Neural cell (in vitro differentiated cells): Measurements from ENCODE around the gene TMEM174. TPM values are rescaled to one million over a fixed set of nuclear protein-coding genes. Genes with fewer than 3 reads are reported as not detected.

ENCODE experiments used
- H2AFZ ChIP-seq: fragments of 200-600, 300-800 bp; sonication (generic), shearing (Covaris generic); 2 replicates; pipeline ENCODE4 v1.6.0; 2014; ENCODE audit warnings: low read depth, mild to moderate bottlenecking, antibody characterized with exemption, low read length, moderate library complexity
- H3F3A ChIP-seq: fragments of 200-600 bp; shearing (Covaris generic); 2 replicates; pipeline ENCODE4 v1.6.1; 2016; ENCODE audit warnings: mild to moderate bottlenecking, moderate library complexity, mixed read lengths, antibody characterized with exemption, low read length; ENCODE audit not compliant: insufficient read depth, poor library complexity, severe bottlenecking
- H3K27ac ChIP-seq: fragments of 200-600, 300-800 bp; sonication (generic), shearing (Covaris generic); 2 replicates; pipeline ENCODE4 v1.5.1; 2014; ENCODE audit warnings: mild to moderate bottlenecking, low read length, moderate library complexity
- H3K27me3 ChIP-seq: fragments of 300-800, 200-600 bp; sonication (generic), shearing (Covaris generic); 2 replicates; pipeline ENCODE4 v1.6.0; 2014; ENCODE audit warnings: mild to moderate bottlenecking, low read depth, low read length, moderate library complexity; ENCODE audit not compliant: insufficient read depth
- H3K36me3 ChIP-seq: fragments of 300-800, 200-600 bp; sonication (generic), shearing (Covaris generic); 2 replicates; pipeline ENCODE4 v1.5.1; 2014; ENCODE audit warnings: mild to moderate bottlenecking, antibody characterized with exemption, low read length, moderate library complexity; ENCODE audit not compliant: insufficient read depth
- H3K4me2 ChIP-seq: fragments of 300-800, 200-600 bp; sonication (generic), shearing (Covaris generic); 2 replicates; pipeline ENCODE4 v1.6.0; 2014; ENCODE audit warnings: mild to moderate bottlenecking, low read length
- H3K4me3 ChIP-seq: fragments of 300-800, 200-600 bp; sonication (generic), shearing (Covaris generic); 2 replicates; pipeline ENCODE4 v1.5.1; 2014; ENCODE audit warnings: mild to moderate bottlenecking, low read length, moderate library complexity
- H3K79me2 ChIP-seq: fragments of 200-600 bp; shearing (Covaris generic); replicated peaks from 2 replicates; pipeline ENCODE4 v1.6.0; 2014; ENCODE audit warnings: mild to moderate bottlenecking, low read length, moderate library complexity; ENCODE audit not compliant: insufficient read depth
- H3K9ac ChIP-seq: fragments of 300-800, 200-600 bp; sonication (generic), shearing (Covaris generic); 2 replicates; pipeline ENCODE4 v1.6.1; 2016; ENCODE audit warnings: mild to moderate bottlenecking, low read length, mixed read lengths
- H3K9me2 ChIP-seq: fragments of 200-600 bp; shearing (Covaris generic); 2 replicates; pipeline ENCODE4 v1.6.1; 2016; ENCODE audit warnings: mild to moderate bottlenecking, low read length, mixed read lengths; ENCODE audit not compliant: insufficient read depth
- H3K9me3 ChIP-seq: fragments of 200-600, 300-800 bp; sonication (generic), shearing (Covaris generic); 2 replicates; pipeline ENCODE4 v1.6.1; 2016; ENCODE audit warnings: mild to moderate bottlenecking, mixed run types, low read length, moderate library complexity, mixed read lengths
- H4K20me1 ChIP-seq: fragments of 200-600 bp; shearing (Covaris generic); 2 replicates; pipeline ENCODE4 v1.6.1; 2016; ENCODE audit warnings: mild to moderate bottlenecking, mixed run types; ENCODE audit not compliant: insufficient read depth
- EP300 ChIP-seq: fragments of 450-650 bp; conservative IDR thresholded peaks from 2 replicates; pipeline ENCODE4 v1.6.1; 2014; ENCODE audit warnings: antibody characterized with exemption, mild to moderate bottlenecking, moderate library complexity; ENCODE audit not compliant: poor library complexity, severe bottlenecking
- EZH2 ChIP-seq: fragments of 200-600, 300-800 bp; shearing (Covaris generic), sonication (generic); IDR thresholded peaks from 2 replicates; pipeline ENCODE4 v1.6.1; 2014; ENCODE audit warnings: antibody characterized with exemption, low read length, borderline replicate concordance, mild to moderate bottlenecking; ENCODE audit not compliant: insufficient read depth, poor library complexity, severe bottlenecking
- MXI1 ChIP-seq: fragments of 450-650 bp; conservative IDR thresholded peaks from 2 replicates; pipeline ENCODE4 v1.6.1; 2014; ENCODE audit warnings: antibody characterized with exemption, mild to moderate bottlenecking; ENCODE audit not compliant: poor library complexity, severe bottlenecking
- POLR2AphosphoS5 ChIP-seq: IDR thresholded peaks from 2 replicates; pipeline ENCODE4 v1.6.1; 2012
- RAD21 ChIP-seq: fragments of 450-650 bp; conservative IDR thresholded peaks from 2 replicates; pipeline ENCODE4 v1.6.1; 2014; ENCODE audit warnings: antibody characterized with exemption, mild to moderate bottlenecking, moderate library complexity
- SMC3 ChIP-seq: fragments of 450-650 bp; conservative IDR thresholded peaks from 2 replicates; pipeline ENCODE4 v1.6.1; 2014; ENCODE audit warnings: antibody characterized with exemption, mild to moderate bottlenecking, moderate library complexity; ENCODE audit not compliant: poor library complexity
- TAF1 ChIP-seq: IDR thresholded peaks from 2 replicates; pipeline ENCODE4 v1.6.1; 2012; ENCODE audit warnings: low read depth
- polyA plus RNA-seq: library from polyadenylated mRNA; depleted of rRNA; stranded (reverse); fragments of >200 nt; gene quantifications from 2 replicates; pipeline ENCODE4 v1.2.3, GENCODE V29; 2014
- TF ChIP-seq, protein P1 (sequence below): IDR thresholded peaks from 2 replicates; pipeline ENCODE4 v1.6.1; 2012; ENCODE audit warnings: borderline replicate concordance
- TF ChIP-seq, protein P2 (sequence below): fragments of 450-650 bp; IDR thresholded peaks from 2 replicates; pipeline ENCODE4 v1.5.1; 2014; ENCODE audit warnings: antibody characterized with exemption, mild to moderate bottlenecking, moderate library complexity; ENCODE audit not compliant: poor library complexity, severe bottlenecking

Gene TMEM174
- polyA plus RNA-seq, 1 donor from 2014 or later: not detected

DNA sequence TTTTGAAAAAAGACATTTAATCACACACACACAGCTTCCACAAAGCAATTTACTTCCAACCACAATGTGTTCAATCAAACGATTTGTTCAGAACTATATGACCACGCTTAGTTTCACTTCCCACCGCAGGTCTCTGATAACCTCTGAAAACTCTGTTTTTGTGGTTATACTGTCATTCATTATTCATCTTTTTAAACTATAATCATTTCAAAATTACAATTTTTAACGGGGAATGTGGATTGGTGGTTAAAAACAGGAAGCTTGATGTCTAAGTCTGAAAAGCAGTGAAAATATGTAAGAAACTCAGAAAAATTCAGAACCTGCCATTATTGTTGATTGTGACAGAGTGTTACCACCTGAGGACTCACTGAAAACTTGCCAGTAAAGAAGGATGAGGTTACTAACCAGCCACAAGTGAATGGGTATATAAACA, 12.7 kb upstream of the TMEM174 start:
- H3K79me2 ChIP-seq: no peaks in the 10 kb centered on the region
- no peaks in the 10 kb centered on the region for H3F3A ChIP-seq
- no peak overlapping the region for H3K4me3 ChIP-seq
- no peak overlapping the region for H2AFZ ChIP-seq
- no peak overlapping the region for H3K4me2 ChIP-seq
- H3K36me3 ChIP-seq: no peaks in the 10 kb centered on the region
- no peaks in the 10 kb centered on the region for H3K9me3 ChIP-seq
- H3K9me2 ChIP-seq: no peaks in the 10 kb centered on the region
- H3K9ac ChIP-seq: no peak overlapping the region
- H4K20me1 ChIP-seq: no peaks in the 10 kb centered on the region
- no peaks in the 10 kb centered on the region for H3K27me3 ChIP-seq
- no peak overlapping the region for H3K27ac ChIP-seq
- no peak for TF ChIP-seq POLR2AphosphoS5
- TF ChIP-seq, protein P1, sequence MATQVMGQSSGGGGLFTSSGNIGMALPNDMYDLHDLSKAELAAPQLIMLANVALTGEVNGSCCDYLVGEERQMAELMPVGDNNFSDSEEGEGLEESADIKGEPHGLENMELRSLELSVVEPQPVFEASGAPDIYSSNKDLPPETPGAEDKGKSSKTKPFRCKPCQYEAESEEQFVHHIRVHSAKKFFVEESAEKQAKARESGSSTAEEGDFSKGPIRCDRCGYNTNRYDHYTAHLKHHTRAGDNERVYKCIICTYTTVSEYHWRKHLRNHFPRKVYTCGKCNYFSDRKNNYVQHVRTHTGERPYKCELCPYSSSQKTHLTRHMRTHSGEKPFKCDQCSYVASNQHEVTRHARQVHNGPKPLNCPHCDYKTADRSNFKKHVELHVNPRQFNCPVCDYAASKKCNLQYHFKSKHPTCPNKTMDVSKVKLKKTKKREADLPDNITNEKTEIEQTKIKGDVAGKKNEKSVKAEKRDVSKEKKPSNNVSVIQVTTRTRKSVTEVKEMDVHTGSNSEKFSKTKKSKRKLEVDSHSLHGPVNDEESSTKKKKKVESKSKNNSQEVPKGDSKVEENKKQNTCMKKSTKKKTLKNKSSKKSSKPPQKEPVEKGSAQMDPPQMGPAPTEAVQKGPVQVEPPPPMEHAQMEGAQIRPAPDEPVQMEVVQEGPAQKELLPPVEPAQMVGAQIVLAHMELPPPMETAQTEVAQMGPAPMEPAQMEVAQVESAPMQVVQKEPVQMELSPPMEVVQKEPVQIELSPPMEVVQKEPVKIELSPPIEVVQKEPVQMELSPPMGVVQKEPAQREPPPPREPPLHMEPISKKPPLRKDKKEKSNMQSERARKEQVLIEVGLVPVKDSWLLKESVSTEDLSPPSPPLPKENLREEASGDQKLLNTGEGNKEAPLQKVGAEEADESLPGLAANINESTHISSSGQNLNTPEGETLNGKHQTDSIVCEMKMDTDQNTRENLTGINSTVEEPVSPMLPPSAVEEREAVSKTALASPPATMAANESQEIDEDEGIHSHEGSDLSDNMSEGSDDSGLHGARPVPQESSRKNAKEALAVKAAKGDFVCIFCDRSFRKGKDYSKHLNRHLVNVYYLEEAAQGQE: no peak
- TF ChIP-seq SMC3: no peak
- TF ChIP-seq, protein P2, sequence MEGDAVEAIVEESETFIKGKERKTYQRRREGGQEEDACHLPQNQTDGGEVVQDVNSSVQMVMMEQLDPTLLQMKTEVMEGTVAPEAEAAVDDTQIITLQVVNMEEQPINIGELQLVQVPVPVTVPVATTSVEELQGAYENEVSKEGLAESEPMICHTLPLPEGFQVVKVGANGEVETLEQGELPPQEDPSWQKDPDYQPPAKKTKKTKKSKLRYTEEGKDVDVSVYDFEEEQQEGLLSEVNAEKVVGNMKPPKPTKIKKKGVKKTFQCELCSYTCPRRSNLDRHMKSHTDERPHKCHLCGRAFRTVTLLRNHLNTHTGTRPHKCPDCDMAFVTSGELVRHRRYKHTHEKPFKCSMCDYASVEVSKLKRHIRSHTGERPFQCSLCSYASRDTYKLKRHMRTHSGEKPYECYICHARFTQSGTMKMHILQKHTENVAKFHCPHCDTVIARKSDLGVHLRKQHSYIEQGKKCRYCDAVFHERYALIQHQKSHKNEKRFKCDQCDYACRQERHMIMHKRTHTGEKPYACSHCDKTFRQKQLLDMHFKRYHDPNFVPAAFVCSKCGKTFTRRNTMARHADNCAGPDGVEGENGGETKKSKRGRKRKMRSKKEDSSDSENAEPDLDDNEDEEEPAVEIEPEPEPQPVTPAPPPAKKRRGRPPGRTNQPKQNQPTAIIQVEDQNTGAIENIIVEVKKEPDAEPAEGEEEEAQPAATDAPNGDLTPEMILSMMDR: no peak
- no peak for TF ChIP-seq EP300
- no peak for TF ChIP-seq TAF1
- no peak for TF ChIP-seq MXI1
- TF ChIP-seq RAD21: no peak
- no peak for TF ChIP-seq EZH2

DNA sequence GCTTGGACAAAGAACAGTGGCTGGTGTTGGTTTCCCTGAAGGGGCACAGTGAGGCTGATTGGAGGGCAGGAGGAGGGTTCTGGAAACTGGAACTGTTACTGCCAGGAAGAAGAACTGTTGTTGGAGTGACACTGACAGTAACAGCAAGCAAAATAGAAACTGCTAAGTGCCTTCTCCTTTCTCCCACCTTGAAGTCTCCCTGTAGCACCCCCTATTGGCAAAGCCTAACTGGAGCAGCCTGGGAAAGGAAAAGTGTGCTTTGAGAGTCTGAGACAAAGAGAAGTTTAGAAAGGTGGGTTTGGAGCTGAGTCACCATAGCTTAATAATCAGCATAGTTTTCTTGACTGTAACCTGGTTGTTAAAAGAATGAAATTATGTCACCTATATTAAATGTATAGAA, 2.5 kb upstream of the TMEM174 start:
- H3K9me2 ChIP-seq: no peaks in the 10 kb centered on the region
- TF ChIP-seq TAF1 (no peak), SMC3 (no peak), EZH2 (no peak), MXI1 (no peak), EP300 (no peak), RAD21 (no peak), POLR2AphosphoS5 (no peak)
- TF ChIP-seq, protein P1: no peak
- TF ChIP-seq, protein P2: no peak
- H3K79me2 ChIP-seq: no peaks in the 10 kb centered on the region
- no peaks in the 10 kb centered on the region for H3K27me3 ChIP-seq
- no peaks in the 10 kb centered on the region for H3K36me3 ChIP-seq
- H4K20me1 ChIP-seq: no peaks in the 10 kb centered on the region
- no peaks in the 10 kb centered on the region for H3K9me3 ChIP-seq
- no peaks in the 10 kb centered on the region for H3F3A ChIP-seq
- H3K9ac ChIP-seq: no peak overlapping the region
- no peak overlapping the region for H3K27ac ChIP-seq
- H2AFZ ChIP-seq: no peak overlapping the region
- no peak overlapping the region for H3K4me2 ChIP-seq
- no peak overlapping the region for H3K4me3 ChIP-seq
